GM12874 (cell line): Measurements from ENCODE around the gene YIPF5.

ENCODE experiments used
- CTCF ChIP-seq: IDR thresholded peaks from 2 replicates; pipeline ENCODE4 v1.5.1; 2011; ENCODE audit warnings: low read depth, mild to moderate bottlenecking, control low read depth, low read length, moderate library complexity; ENCODE audit not compliant: insufficient read depth

Gene YIPF5

GRCh38 chr5:144125163-144125726 lies 45.2 kb downstream of the YIPF5 start:
- TF ChIP-seq CTCF: no peak

GRCh38 chr5:144122641-144123040 lies 47.8 kb downstream of the YIPF5 start:
- no peak for TF ChIP-seq CTCF

GRCh38 chr5:144122081-144122480 lies 48.4 kb downstream of the YIPF5 start:
- no peak for TF ChIP-seq CTCF

GRCh38 chr5:144121577-144121976 lies 48.9 kb downstream of the YIPF5 start:
- no peak for TF ChIP-seq CTCF

GRCh38 chr5:144120661-144121180 lies 49.7 kb downstream of the YIPF5 start:
- no peak for TF ChIP-seq CTCF

- TF ChIP-seq CTCF: no peak
These were observed 53.0 kb downstream of the YIPF5 start for GRCh38 chr5:144117412-144117811.

- TF ChIP-seq CTCF: no peak
These were observed 55.9 kb downstream of the YIPF5 start for GRCh38 chr5:144114571-144114970.
